ENCODE measurements around the gene SCNN1G.

DNA sequence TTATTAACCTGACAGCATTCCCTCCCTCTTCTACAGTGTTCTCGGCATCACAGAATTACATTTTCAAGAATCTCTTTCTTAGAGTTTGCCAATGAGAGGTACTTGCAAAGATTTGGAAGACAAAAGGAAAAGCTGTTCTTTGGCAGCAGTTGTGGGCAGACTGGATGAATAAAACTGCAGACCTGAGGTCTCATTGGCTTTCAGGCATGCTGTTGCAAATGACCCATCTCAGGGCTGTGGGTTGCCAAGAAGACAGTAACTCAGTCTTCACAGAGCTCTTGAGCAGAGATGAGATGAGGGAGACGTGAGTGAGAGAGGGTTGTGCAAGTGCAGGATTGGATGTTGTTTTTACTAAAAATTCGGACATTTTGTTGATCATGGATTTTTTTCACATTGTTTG is 22.0 kb upstream of the SCNN1G start:
- TF ChIP-seq EP300 (IDR thresholded peaks at IDR 0.05): no peak
- TF ChIP-seq, protein P1, sequence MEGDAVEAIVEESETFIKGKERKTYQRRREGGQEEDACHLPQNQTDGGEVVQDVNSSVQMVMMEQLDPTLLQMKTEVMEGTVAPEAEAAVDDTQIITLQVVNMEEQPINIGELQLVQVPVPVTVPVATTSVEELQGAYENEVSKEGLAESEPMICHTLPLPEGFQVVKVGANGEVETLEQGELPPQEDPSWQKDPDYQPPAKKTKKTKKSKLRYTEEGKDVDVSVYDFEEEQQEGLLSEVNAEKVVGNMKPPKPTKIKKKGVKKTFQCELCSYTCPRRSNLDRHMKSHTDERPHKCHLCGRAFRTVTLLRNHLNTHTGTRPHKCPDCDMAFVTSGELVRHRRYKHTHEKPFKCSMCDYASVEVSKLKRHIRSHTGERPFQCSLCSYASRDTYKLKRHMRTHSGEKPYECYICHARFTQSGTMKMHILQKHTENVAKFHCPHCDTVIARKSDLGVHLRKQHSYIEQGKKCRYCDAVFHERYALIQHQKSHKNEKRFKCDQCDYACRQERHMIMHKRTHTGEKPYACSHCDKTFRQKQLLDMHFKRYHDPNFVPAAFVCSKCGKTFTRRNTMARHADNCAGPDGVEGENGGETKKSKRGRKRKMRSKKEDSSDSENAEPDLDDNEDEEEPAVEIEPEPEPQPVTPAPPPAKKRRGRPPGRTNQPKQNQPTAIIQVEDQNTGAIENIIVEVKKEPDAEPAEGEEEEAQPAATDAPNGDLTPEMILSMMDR (IDR thresholded peaks at IDR 0.05): no peak
